ENCODE measurements around the gene ASGR2. TPM values are rescaled to one million over a fixed set of nuclear protein-coding genes. Genes with fewer than 3 reads are reported as not detected.

Gene ASGR2
- total RNA-seq, 1 donor from 2014 or later, result not detected

- Histone ChIP-seq H3K27ac (no peak overlapping the region), H3K4me3 (no peak overlapping the region), H3K9me3 (no peaks in the 10 kb centered on the region), H3K4me1 (no peaks in the 10 kb centered on the region), H3K27me3 (no peaks in the 10 kb centered on the region), H3K36me3 (no peaks in the 10 kb centered on the region)
- no peak for TF ChIP-seq CTCF (IDR thresholded peaks at IDR 0.05)
- intact Hi-C loops (cut with DNase I), result no loop called here
- DNase-seq (ENCODE audit: low spot score in 2 of 2), result no peak
Measured at GRCh38 chr17:7058831-7059447, 55.7 kb downstream of the ASGR2 start.

GRCh38 chr17:7056386-7056785 lies 58.2 kb downstream of the ASGR2 start:
- no peak overlapping the region for H3K4me3 ChIP-seq
- H3K27me3 ChIP-seq, result no peaks in the 10 kb centered on the region
- DNase-seq (ENCODE audit: low spot score in 2 of 2), result no peak
- H3K36me3 ChIP-seq, result no peaks in the 10 kb centered on the region
- no peak overlapping the region for H3K27ac ChIP-seq
- intact Hi-C loops (cut with DNase I), result no loop called here
- H3K9me3 ChIP-seq, result no peaks in the 10 kb centered on the region
- TF ChIP-seq CTCF (IDR thresholded peaks at IDR 0.05), result no peak
- no peaks in the 10 kb centered on the region for H3K4me1 ChIP-seq

Other genes with a start within 250 kb of the ASGR2 start
- not detected for gene ALOX12, start 118.8 kb downstream of the ASGR2 start, total RNA-seq
- 156 TPM for gene RNASEK, start 102.2 kb downstream of the ASGR2 start, total RNA-seq
- 16.4 TPM for gene BCL6B, start 91.8 kb downstream of the ASGR2 start, total RNA-seq
- 1.5 TPM for gene SLC16A13, start 78.8 kb downstream of the ASGR2 start, total RNA-seq
- gene SLC16A11, start 70.7 kb downstream of the ASGR2 start, total RNA-seq, result not detected
- 29.8 TPM for gene CLEC10A, start 34.6 kb downstream of the ASGR2 start, total RNA-seq
- gene ASGR1, start 64.5 kb upstream of the ASGR2 start, total RNA-seq, result 3.9 TPM
- 34.9 TPM for gene DLG4, start 105.0 kb upstream of the ASGR2 start, total RNA-seq
- gene ACADVL, start 105.1 kb upstream of the ASGR2 start, total RNA-seq, result 1,048 TPM
- 17.2 TPM for gene DVL2, start 119.7 kb upstream of the ASGR2 start, total RNA-seq
- 13.3 TPM for gene PHF23, start 124.6 kb upstream of the ASGR2 start, total RNA-seq
- 422 TPM for gene GABARAP, start 127.6 kb upstream of the ASGR2 start, total RNA-seq
- gene CTDNEP1, start 136.9 kb upstream of the ASGR2 start, total RNA-seq, result 81.4 TPM
- gene ELP5, start 137.4 kb upstream of the ASGR2 start, total RNA-seq, result 106 TPM
- not detected for gene CLDN7, start 147.7 kb upstream of the ASGR2 start, total RNA-seq
- gene SLC2A4, start 166.9 kb upstream of the ASGR2 start, total RNA-seq, result 4.9 TPM
- not detected for gene YBX2, start 179.8 kb upstream of the ASGR2 start, total RNA-seq
- gene EIF5A, start 192.8 kb upstream of the ASGR2 start, total RNA-seq, result 248 TPM
- 52.4 TPM for gene GPS2, start 200.5 kb upstream of the ASGR2 start, total RNA-seq
- 22.0 TPM for gene NEURL4, start 214.5 kb upstream of the ASGR2 start, total RNA-seq
- gene ACAP1, start 221.7 kb upstream of the ASGR2 start, total RNA-seq, result 12.0 TPM
- gene KCTD11, start 237.3 kb upstream of the ASGR2 start, total RNA-seq, result 14.6 TPM
- gene TMEM95, start 240.3 kb upstream of the ASGR2 start, total RNA-seq, result not detected